GM12878 (cell line): ENCODE results near the gene RAB37. TPM values are rescaled to one million over a fixed set of nuclear protein-coding genes. Genes with fewer than 3 reads are reported as not detected.

Experiments used
- CEBPB ChIP-seq, 2 experiments: fragments of 150-350 bp in 1 of 2; IDR thresholded peaks; 2 replicates each; pipeline ENCODE4 v1.6.1; 2012 to 2014; ENCODE audit warnings: low read depth in 2 of 2, low read length in 2 of 2, borderline replicate concordance in 1 of 2, inconsistent platforms in 1 of 2
- ESRRA ChIP-seq: IDR thresholded peaks from 2 replicates; pipeline ENCODE4 v1.6.1; 2012; ENCODE audit warnings: mild to moderate bottlenecking, low read length, improper control_type of control experiment
- FOS ChIP-seq: IDR thresholded peaks from 3 replicates; pipeline ENCODE4 v1.6.1; 2011; ENCODE audit warnings: borderline replicate concordance; ENCODE audit not compliant: insufficient read length; ENCODE audit errors: extremely low read depth
- KAT2A ChIP-seq: conservative IDR thresholded peaks from 2 replicates; pipeline ENCODE4 v1.6.1; 2011; ENCODE audit warnings: low read depth, low read length; ENCODE audit not compliant: control insufficient read depth
- MTA2 ChIP-seq: fragments of 450-650 bp; IDR thresholded peaks from 2 replicates; pipeline ENCODE4 v1.6.1; 2016; ENCODE audit warnings: low read depth, mild to moderate bottlenecking, moderate library complexity
- NFYB ChIP-seq: IDR thresholded peaks from 2 replicates; pipeline ENCODE4 v1.6.1; 2011; ENCODE audit warnings: low read depth, mild to moderate bottlenecking, low read length, improper control_type of control experiment, moderate library complexity; ENCODE audit not compliant: insufficient read depth
- PAX8 ChIP-seq: fragments of 450-650 bp; IDR thresholded peaks from 2 replicates; pipeline ENCODE4 v1.6.1; 2017; ENCODE audit warnings: mild to moderate bottlenecking, moderate library complexity
- RB1 ChIP-seq: fragments of 450-650 bp; formaldehyde crosslinking; IDR thresholded peaks from 2 replicates; pipeline ENCODE4 v1.6.1; 2017; ENCODE audit warnings: mild to moderate bottlenecking, borderline replicate concordance
- RCOR1 ChIP-seq: conservative IDR thresholded peaks from 2 replicates; pipeline ENCODE4 v1.6.1; 2012; ENCODE audit warnings: low read depth, low read length, improper control_type of control experiment
- RELA ChIP-seq: fragments of 450-650 bp; IDR thresholded peaks from 2 replicates; pipeline ENCODE4 v1.8.0; 2014; ENCODE audit warnings: borderline replicate concordance; ENCODE audit not compliant: partially characterized antibody
- SMC3 ChIP-seq: IDR thresholded peaks from 2 replicates; pipeline ENCODE4 v1.6.1; 2011; ENCODE audit warnings: low read length, improper control_type of control experiment, borderline replicate concordance
- polyA plus RNA-seq, 11 experiments: library from polyadenylated mRNA; depleted of rRNA in 4 of 11; unstranded in 6 of 11; stranded (reverse) in 5 of 11; fragments of >200 nt; fragmentation: Nextera tagmentation in 4 of 11; fragmentation: Illumina TruSeq in 1 of 11; extraction: Ambion mirVana in 4 of 11; extraction: Trizol in 1 of 11; gene quantifications; 1 replicate in 1 of 11; 2 replicates in 10 of 11; pipeline versions ENCODE4 v1.2.1 to v1.2.3, GENCODE V29; 2011 to 2016; ENCODE audit warnings: inconsistent platforms in 2 of 11, missing spikeins in 2 of 11, low read depth in 1 of 11
- total RNA-seq, 4 experiments: library from RNA; depleted of rRNA in 3 of 4; stranded (reverse); fragments of >200 nt in 3 of 4; fragmentation: Illumina TruSeq in 1 of 4; extraction: Trizol in 1 of 4; gene quantifications; 2 replicates each; pipeline versions ENCODE4 v1.2.1 to v1.2.3, GENCODE V29; 2013 to 2021
- TF ChIP-seq, protein P1 (sequence below): fragments of 450-650 bp; IDR thresholded peaks from 2 replicates; pipeline ENCODE4 v1.6.1; 2016; ENCODE audit warnings: mild to moderate bottlenecking, moderate library complexity, borderline replicate concordance
- TF ChIP-seq, protein P2 (sequence below): fragments of 150-350 bp; IDR thresholded peaks from 2 replicates; pipeline ENCODE4 v1.6.1; 2014; ENCODE audit warnings: mild to moderate bottlenecking, low read depth, low read length
- TF ChIP-seq, protein P3 (sequence below): fragments of 450-650 bp; IDR thresholded peaks from 2 replicates; pipeline ENCODE4 v1.6.1; 2016; ENCODE audit warnings: mild to moderate bottlenecking
- TF ChIP-seq, protein P4 (sequence below): IDR thresholded peaks from 2 replicates; pipeline ENCODE4 v1.6.1; 2012; ENCODE audit warnings: improper control_type of control experiment, low read depth, low read length; ENCODE audit not compliant: insufficient replicate concordance

RAB37 gene
- total and polyA plus RNA-seq, 10 of the 15 experiments (the other 5 are each of a cell fraction or from before 2014, with no cell fraction given), result 0.48 to 5.6 (median 1.7) TPM

DNA sequence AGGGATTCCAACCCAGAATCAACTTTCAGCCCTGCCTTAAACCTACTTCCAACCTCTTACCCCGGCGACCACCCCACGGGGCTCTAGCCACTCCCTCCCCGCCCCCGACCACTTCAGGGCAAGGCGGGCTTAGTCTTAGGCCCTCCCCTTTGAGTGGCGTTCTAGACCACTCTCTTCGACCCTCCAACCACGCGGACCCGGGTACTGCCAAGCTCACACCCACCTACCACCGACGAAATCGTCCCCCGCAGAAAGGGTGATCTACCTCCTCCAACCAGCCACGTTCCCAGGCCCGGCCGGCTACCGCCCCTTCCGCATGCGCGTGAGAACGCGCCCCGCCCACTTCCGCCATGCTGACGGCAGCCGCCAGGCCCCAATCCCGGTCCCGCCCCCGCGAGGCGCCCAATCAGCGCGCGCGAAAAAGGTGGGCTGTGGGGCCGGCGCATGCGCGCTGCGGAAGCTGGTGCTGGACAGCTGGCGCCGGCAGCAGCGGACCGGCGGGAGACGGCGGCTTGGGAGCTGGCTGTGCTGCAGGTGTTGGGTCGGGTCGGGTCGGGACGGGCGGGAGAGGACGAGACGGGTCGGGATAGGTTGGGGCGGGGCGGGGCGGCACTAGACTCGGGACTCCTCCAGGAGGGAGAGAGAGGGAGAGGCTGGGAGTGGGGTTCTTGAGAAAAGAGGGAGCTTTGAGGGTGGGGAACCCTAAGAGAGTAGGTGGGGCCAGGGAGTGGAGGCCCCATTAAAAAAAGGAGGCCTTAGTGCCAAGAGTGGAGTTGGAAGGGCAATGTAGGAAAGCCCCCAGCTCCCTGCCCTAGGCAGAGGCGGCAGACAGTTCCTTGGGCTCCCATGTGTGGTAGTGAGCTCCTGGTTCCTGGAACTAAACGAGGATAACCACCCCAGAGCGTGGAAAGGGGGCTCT, 39.2 kb downstream of the RAB37 start, which contains the start of gene NAT9 (continued):
- TF ChIP-seq, protein P1, sequence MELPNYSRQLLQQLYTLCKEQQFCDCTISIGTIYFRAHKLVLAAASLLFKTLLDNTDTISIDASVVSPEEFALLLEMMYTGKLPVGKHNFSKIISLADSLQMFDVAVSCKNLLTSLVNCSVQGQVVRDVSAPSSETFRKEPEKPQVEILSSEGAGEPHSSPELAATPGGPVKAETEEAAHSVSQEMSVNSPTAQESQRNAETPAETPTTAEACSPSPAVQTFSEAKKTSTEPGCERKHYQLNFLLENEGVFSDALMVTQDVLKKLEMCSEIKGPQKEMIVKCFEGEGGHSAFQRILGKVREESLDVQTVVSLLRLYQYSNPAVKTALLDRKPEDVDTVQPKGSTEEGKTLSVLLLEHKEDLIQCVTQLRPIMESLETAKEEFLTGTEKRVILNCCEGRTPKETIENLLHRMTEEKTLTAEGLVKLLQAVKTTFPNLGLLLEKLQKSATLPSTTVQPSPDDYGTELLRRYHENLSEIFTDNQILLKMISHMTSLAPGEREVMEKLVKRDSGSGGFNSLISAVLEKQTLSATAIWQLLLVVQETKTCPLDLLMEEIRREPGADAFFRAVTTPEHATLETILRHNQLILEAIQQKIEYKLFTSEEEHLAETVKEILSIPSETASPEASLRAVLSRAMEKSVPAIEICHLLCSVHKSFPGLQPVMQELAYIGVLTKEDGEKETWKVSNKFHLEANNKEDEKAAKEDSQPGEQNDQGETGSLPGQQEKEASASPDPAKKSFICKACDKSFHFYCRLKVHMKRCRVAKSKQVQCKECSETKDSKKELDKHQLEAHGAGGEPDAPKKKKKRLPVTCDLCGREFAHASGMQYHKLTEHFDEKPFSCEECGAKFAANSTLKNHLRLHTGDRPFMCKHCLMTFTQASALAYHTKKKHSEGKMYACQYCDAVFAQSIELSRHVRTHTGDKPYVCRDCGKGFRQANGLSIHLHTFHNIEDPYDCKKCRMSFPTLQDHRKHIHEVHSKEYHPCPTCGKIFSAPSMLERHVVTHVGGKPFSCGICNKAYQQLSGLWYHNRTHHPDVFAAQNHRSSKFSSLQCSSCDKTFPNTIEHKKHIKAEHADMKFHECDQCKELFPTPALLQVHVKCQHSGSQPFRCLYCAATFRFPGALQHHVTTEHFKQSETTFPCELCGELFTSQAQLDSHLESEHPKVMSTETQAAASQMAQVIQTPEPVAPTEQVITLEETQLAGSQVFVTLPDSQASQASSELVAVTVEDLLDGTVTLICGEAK, result peak; percentile 85
- no peak for TF ChIP-seq CEBPB (IDR thresholded peaks at IDR 0.05; ENCODE audit: borderline replicate concordance in 1 of 2, low read depth in 2 of 2, low read length in 2 of 2)
- TF ChIP-seq SMC3, result no peak
- TF ChIP-seq, protein P2, sequence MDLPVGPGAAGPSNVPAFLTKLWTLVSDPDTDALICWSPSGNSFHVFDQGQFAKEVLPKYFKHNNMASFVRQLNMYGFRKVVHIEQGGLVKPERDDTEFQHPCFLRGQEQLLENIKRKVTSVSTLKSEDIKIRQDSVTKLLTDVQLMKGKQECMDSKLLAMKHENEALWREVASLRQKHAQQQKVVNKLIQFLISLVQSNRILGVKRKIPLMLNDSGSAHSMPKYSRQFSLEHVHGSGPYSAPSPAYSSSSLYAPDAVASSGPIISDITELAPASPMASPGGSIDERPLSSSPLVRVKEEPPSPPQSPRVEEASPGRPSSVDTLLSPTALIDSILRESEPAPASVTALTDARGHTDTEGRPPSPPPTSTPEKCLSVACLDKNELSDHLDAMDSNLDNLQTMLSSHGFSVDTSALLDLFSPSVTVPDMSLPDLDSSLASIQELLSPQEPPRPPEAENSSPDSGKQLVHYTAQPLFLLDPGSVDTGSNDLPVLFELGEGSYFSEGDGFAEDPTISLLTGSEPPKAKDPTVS, result no peak
- TF ChIP-seq NFYB, result peak; percentile 73; the same call in 1 of the 2 replicates
- TF ChIP-seq PAX8, result no peak
- no peak for TF ChIP-seq ESRRA
- no peak for TF ChIP-seq MTA2
- 0 out of 2 replicates have a peak, but pooled peaks have one; percentile 48 for TF ChIP-seq RCOR1
- TF ChIP-seq, protein P3, sequence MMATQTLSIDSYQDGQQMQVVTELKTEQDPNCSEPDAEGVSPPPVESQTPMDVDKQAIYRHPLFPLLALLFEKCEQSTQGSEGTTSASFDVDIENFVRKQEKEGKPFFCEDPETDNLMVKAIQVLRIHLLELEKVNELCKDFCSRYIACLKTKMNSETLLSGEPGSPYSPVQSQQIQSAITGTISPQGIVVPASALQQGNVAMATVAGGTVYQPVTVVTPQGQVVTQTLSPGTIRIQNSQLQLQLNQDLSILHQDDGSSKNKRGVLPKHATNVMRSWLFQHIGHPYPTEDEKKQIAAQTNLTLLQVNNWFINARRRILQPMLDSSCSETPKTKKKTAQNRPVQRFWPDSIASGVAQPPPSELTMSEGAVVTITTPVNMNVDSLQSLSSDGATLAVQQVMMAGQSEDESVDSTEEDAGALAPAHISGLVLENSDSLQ, result peak; percentile 73
- no peak for TF ChIP-seq FOS
- TF ChIP-seq RELA, result peak; percentile 42
- TF ChIP-seq, protein P4, sequence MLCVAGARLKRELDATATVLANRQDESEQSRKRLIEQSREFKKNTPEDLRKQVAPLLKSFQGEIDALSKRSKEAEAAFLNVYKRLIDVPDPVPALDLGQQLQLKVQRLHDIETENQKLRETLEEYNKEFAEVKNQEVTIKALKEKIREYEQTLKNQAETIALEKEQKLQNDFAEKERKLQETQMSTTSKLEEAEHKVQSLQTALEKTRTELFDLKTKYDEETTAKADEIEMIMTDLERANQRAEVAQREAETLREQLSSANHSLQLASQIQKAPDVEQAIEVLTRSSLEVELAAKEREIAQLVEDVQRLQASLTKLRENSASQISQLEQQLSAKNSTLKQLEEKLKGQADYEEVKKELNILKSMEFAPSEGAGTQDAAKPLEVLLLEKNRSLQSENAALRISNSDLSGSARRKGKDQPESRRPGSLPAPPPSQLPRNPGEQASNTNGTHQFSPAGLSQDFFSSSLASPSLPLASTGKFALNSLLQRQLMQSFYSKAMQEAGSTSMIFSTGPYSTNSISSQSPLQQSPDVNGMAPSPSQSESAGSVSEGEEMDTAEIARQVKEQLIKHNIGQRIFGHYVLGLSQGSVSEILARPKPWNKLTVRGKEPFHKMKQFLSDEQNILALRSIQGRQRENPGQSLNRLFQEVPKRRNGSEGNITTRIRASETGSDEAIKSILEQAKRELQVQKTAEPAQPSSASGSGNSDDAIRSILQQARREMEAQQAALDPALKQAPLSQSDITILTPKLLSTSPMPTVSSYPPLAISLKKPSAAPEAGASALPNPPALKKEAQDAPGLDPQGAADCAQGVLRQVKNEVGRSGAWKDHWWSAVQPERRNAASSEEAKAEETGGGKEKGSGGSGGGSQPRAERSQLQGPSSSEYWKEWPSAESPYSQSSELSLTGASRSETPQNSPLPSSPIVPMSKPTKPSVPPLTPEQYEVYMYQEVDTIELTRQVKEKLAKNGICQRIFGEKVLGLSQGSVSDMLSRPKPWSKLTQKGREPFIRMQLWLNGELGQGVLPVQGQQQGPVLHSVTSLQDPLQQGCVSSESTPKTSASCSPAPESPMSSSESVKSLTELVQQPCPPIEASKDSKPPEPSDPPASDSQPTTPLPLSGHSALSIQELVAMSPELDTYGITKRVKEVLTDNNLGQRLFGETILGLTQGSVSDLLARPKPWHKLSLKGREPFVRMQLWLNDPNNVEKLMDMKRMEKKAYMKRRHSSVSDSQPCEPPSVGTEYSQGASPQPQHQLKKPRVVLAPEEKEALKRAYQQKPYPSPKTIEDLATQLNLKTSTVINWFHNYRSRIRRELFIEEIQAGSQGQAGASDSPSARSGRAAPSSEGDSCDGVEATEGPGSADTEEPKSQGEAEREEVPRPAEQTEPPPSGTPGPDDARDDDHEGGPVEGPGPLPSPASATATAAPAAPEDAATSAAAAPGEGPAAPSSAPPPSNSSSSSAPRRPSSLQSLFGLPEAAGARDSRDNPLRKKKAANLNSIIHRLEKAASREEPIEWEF, result no peak
- no peak for TF ChIP-seq KAT2A
- 0 out of 2 replicates have a peak, but pooled peaks have one; percentile 60 for TF ChIP-seq RB1
